Chondrocyte (in vitro differentiated cells): ENCODE results near the gene ATP6V0D1. TPM values are rescaled to one million over a fixed set of nuclear protein-coding genes. Genes with fewer than 3 reads are reported as not detected.

Experiments used
- DNase-seq: peaks from one replicate; pipeline ENCODE4 v3.0.0; 2021; ENCODE audit warnings: mixed read lengths, low spot score
- H3K27ac Mint-ChIP-seq: one replicate; pipeline ENCODE4 v1.8.0; 2021; ENCODE audit warnings: mild to moderate bottlenecking, moderate library complexity, mixed read lengths; ENCODE audit not compliant: unreplicated experiment
- H3K27me3 Mint-ChIP-seq: 2 replicates; pipeline ENCODE4 v1.8.0; 2021; ENCODE audit warnings: low read depth, mixed read lengths
- H3K36me3 Mint-ChIP-seq: 2 replicates; pipeline ENCODE4 v1.8.0; 2021; ENCODE audit warnings: low read depth, mixed read lengths
- H3K4me1 Mint-ChIP-seq: 2 replicates; pipeline ENCODE4 v1.8.0; 2021; ENCODE audit warnings: low read depth, mild to moderate bottlenecking, mixed read lengths
- H3K4me3 Mint-ChIP-seq: one replicate; pipeline ENCODE4 v1.8.0; 2021; ENCODE audit warnings: mild to moderate bottlenecking, moderate library complexity, mixed read lengths; ENCODE audit not compliant: unreplicated experiment
- H3K9me3 Mint-ChIP-seq: 2 replicates; pipeline ENCODE4 v1.8.0; 2021; ENCODE audit warnings: low read depth, mixed read lengths
- total RNA-seq: library from RNA; stranded (reverse); gene quantifications from 3 replicates; pipeline ENCODE4 v1.2.1, GENCODE V29; 2021
- TF ChIP-seq, protein P1 (sequence below): fragments of 200-600 bp; sonication (generic); IDR thresholded peaks from 2 replicates; pipeline ENCODE4 v1.5.0; 2021; ENCODE audit warnings: antibody characterized with exemption, mild to moderate bottlenecking, moderate library complexity

Gene ATP6V0D1
- total RNA-seq, 1 donor from 2014 or later = 85.5 TPM

- H3K27ac Mint-ChIP-seq = no peak overlapping the region
- TF ChIP-seq, protein P1, sequence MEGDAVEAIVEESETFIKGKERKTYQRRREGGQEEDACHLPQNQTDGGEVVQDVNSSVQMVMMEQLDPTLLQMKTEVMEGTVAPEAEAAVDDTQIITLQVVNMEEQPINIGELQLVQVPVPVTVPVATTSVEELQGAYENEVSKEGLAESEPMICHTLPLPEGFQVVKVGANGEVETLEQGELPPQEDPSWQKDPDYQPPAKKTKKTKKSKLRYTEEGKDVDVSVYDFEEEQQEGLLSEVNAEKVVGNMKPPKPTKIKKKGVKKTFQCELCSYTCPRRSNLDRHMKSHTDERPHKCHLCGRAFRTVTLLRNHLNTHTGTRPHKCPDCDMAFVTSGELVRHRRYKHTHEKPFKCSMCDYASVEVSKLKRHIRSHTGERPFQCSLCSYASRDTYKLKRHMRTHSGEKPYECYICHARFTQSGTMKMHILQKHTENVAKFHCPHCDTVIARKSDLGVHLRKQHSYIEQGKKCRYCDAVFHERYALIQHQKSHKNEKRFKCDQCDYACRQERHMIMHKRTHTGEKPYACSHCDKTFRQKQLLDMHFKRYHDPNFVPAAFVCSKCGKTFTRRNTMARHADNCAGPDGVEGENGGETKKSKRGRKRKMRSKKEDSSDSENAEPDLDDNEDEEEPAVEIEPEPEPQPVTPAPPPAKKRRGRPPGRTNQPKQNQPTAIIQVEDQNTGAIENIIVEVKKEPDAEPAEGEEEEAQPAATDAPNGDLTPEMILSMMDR = no peak
- H3K9me3 Mint-ChIP-seq = no peaks in the 10 kb centered on the region
- H3K36me3 Mint-ChIP-seq = no peaks in the 10 kb centered on the region
- H3K27me3 Mint-ChIP-seq = peaks cover 17% of the 10 kb centered on the region
- peaks cover 12% of the 10 kb centered on the region for H3K4me1 Mint-ChIP-seq
- no peak overlapping the region for H3K4me3 Mint-ChIP-seq
- no peak for DNase-seq
Observed at GRCh38 chr16:67429053-67429798, 51.7 kb downstream of the ATP6V0D1 start.

- H3K4me1 Mint-ChIP-seq = peaks cover 20% of the 10 kb centered on the region
- TF ChIP-seq, protein P1 = peak; percentile 88
- peaks cover 17% of the 10 kb centered on the region for H3K27me3 Mint-ChIP-seq
- H3K27ac Mint-ChIP-seq = no peak overlapping the region
- no peaks in the 10 kb centered on the region for H3K36me3 Mint-ChIP-seq
- H3K9me3 Mint-ChIP-seq = no peaks in the 10 kb centered on the region
- DNase-seq = peak; percentile 77
- H3K4me3 Mint-ChIP-seq = no peak overlapping the region
Observed at GRCh38 chr16:67428146-67428731, 52.7 kb downstream of the ATP6V0D1 start.

DNA sequence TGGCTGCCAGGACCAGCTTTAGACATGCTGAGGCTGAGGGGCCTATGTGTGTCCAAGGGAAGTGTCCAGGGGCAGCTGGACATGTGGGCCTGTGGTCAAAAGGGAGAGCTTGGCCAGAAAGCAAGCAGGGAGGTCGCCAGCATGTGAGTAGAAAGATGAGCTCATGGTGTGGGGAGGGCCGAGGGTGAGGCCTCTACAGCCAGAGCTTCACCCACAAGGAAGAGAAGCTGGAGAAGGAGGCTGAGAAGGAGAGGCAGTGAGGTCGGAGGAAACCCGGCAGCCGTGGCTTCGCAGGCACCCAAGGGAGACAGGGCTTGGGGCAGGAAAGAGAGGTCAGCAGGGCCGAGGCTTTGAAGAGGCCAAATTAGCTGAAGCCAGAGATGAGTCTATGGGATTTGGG lies 54.0 kb downstream of the ATP6V0D1 start:
- Mint-ChIP-seq H3K36me3 (no peaks in the 10 kb centered on the region), H3K27ac (no peak overlapping the region), H3K4me1 (peaks cover 20% of the 10 kb centered on the region), H3K4me3 (no peak overlapping the region), H3K9me3 (no peaks in the 10 kb centered on the region), H3K27me3 (peaks cover 17% of the 10 kb centered on the region)
- DNase-seq = no peak
- TF ChIP-seq, protein P1 = no peak

DNA sequence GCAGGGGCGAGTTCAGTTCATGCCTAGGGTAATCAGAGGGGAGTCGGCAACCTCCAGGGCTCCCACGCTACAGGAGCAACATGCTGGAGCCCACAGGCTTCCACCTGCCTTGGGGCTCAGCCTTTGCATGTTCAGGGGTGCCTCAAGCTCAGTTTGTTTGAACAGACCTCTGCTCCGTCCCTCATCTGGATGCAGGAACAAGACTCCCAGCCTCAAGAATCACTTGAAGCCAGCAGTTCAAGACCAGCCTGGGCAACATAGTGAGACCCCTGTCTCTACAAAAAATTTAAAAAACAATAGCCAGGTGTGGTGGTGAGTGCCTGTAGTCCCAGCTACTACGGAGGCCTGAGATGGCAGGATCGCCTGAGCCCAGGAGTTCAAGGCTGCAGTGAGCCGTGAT lies 54.9 kb downstream of the ATP6V0D1 start:
- DNase-seq = no peak
- Mint-ChIP-seq H3K27ac (no peak overlapping the region), H3K4me1 (peaks cover 15% of the 10 kb centered on the region), H3K27me3 (peaks cover 17% of the 10 kb centered on the region), H3K9me3 (no peaks in the 10 kb centered on the region), H3K4me3 (no peak overlapping the region), H3K36me3 (no peaks in the 10 kb centered on the region)
- TF ChIP-seq, protein P1 = no peak

- no peak overlapping the region for H3K27ac Mint-ChIP-seq
- H3K36me3 Mint-ChIP-seq = no peaks in the 10 kb centered on the region
- H3K27me3 Mint-ChIP-seq = peaks cover 17% of the 10 kb centered on the region
- H3K4me3 Mint-ChIP-seq = no peak overlapping the region
- peaks cover 15% of the 10 kb centered on the region for H3K4me1 Mint-ChIP-seq
- DNase-seq = no peak
- H3K9me3 Mint-ChIP-seq = no peaks in the 10 kb centered on the region
- TF ChIP-seq, protein P1 = no peak
Observed at GRCh38 chr16:67425580-67425979, 55.4 kb downstream of the ATP6V0D1 start.
